Measurements from ENCODE around the gene ABI2. TPM values are rescaled to one million over a fixed set of nuclear protein-coding genes. Genes with fewer than 3 reads are reported as not detected.

ABI2 gene
- total RNA-seq, 1 experiment from 2014 or later = 141 TPM

GRCh38 chr2:203453858-203454451, 125.8 kb downstream of the ABI2 start:
- Histone ChIP-seq H2BK120ac (ENCODE audit: low read depth, low read length, poor library complexity, severe bottlenecking) (no peak overlapping the region), H4K5ac (ENCODE audit: insufficient read length, low read depth, low read length) (no peak overlapping the region), H3K79me1 (ENCODE audit: insufficient read depth, low read depth, low read length, poor library complexity, severe bottlenecking) (no peaks in the 10 kb centered on the region), H4K91ac (ENCODE audit: insufficient read length, low read depth, low read length) (no peak overlapping the region), H2BK5ac (ENCODE audit: insufficient read length, low read length) (no peak overlapping the region), H3K56ac (ENCODE audit: insufficient read length, low read depth, low read length) (no peak overlapping the region), H3K4me1 (ENCODE audit: insufficient read depth, low read length) (no peaks in the 10 kb centered on the region), H3K18ac (ENCODE audit: insufficient read length, low read depth, low read length) (no peak overlapping the region), H2AK5ac (ENCODE audit: insufficient read length, low read length) (no peak overlapping the region), H3K9ac (ENCODE audit: extremely low read depth, insufficient read length, low read length) (no peak overlapping the region), H2BK12ac (ENCODE audit: insufficient read length, low read depth, low read length) (no peak overlapping the region), H3K27ac (ENCODE audit: insufficient read length, low read depth, low read length) (no peak overlapping the region), H3K79me2 (ENCODE audit: insufficient read depth, low read length) (no peaks in the 10 kb centered on the region), H3K23ac (ENCODE audit: insufficient read length, low read depth, low read length) (no peak overlapping the region), H3K23me2 (ENCODE audit: insufficient read length, low read depth, low read length, poor library complexity, severe bottlenecking) (no peaks in the 10 kb centered on the region), H2AFZ (ENCODE audit: low read length) (no peak overlapping the region), H3K9me3 (ENCODE audit: control insufficient read depth, low read depth, low read length) (no peaks in the 10 kb centered on the region), H3K14ac (ENCODE audit: insufficient read depth, low read length) (no peak overlapping the region), H4K8ac (replicated peaks; ENCODE audit: insufficient read length, low read depth, low read length) (no peak overlapping the region), H3K4me2 (ENCODE audit: insufficient read depth, insufficient read length, low read length) (no peak overlapping the region), H3K4ac (ENCODE audit: low read depth, low read length) (no peak overlapping the region), H2BK15ac (ENCODE audit: low read depth, low read length) (no peak overlapping the region), H3T11ph (ENCODE audit: low read length) (no peak overlapping the region), H3K27me3 (ENCODE audit: insufficient read depth, low read length) (no peaks in the 10 kb centered on the region), H4K20me1 (ENCODE audit: control insufficient read depth, insufficient read depth, insufficient read length) (no peaks in the 10 kb centered on the region), H2BK20ac (ENCODE audit: low read depth, low read length, poor library complexity, severe bottlenecking) (no peak overlapping the region)
- TF ChIP-seq CTCF (conservative IDR thresholded peaks at IDR 0.05) = peak; percentile 81
- no peaks in the 10 kb centered on the region for H3K9me3 Mint-ChIP-seq
- no peak overlapping the region for H3K4me3 Mint-ChIP-seq
- H3K27ac Mint-ChIP-seq = no peak overlapping the region
- H3K27me3 Mint-ChIP-seq (ENCODE audit: low read depth) = no peaks in the 10 kb centered on the region
- H3K4me1 Mint-ChIP-seq = no peaks in the 10 kb centered on the region
- peaks cover 0 to 27% (median 20%) of the 10 kb centered on the region in 3 experiments; a peak in 6 of 7 replicates for H3K36me3 Mint-ChIP-seq (ENCODE audit: insufficient read depth in 1 of 3, low read depth in 3 of 3)
- no CpG with 5 or more reads among the region's 1 CpG for WGBS (ENCODE audit: extremely low coverage, insufficient read length, low lambda C conversion rate)
- DNase-seq = no peak
